Smooth muscle cell (in vitro differentiated cells): ENCODE measurements around the gene SLC15A2. TPM values are rescaled to one million over a fixed set of nuclear protein-coding genes. Genes with fewer than 3 reads are reported as not detected.

Experiments used
- DNase-seq: peaks from one replicate; lab custom pipeline; 2025; ENCODE audit not compliant: unreplicated experiment; lab: John Stamatoyannopoulos, UW
- H2AFZ ChIP-seq: fragments of 200-600 bp; sonication (generic); 2 replicates; pipeline ENCODE4 v1.6.0; 2016; ENCODE audit warnings: antibody characterized with exemption, low read depth, mild to moderate bottlenecking
- H3F3A ChIP-seq: fragments of 200-600 bp; sonication (generic); 2 replicates; pipeline ENCODE4 v1.6.0; 2017; ENCODE audit warnings: antibody characterized with exemption, low read depth
- H3K27ac ChIP-seq: fragments of 200-600 bp; sonication (generic); 2 replicates; pipeline ENCODE4 v1.5.1; 2016; ENCODE audit warnings: low read depth, mild to moderate bottlenecking
- H3K27me3 ChIP-seq: fragments of 200-600 bp; sonication (generic); 2 replicates; pipeline ENCODE4 v1.6.1; 2016; ENCODE audit warnings: low read depth, mild to moderate bottlenecking
- H3K36me3 ChIP-seq: fragments of 200-600 bp; sonication (generic); 2 replicates; pipeline ENCODE4 v1.5.1; 2016; ENCODE audit warnings: low read depth
- H3K4me1 ChIP-seq: fragments of 200-600 bp; sonication (generic); 2 replicates; pipeline ENCODE4 v1.5.1; 2016; ENCODE audit warnings: low read depth
- H3K4me2 ChIP-seq: fragments of 200-600 bp; sonication (generic); 2 replicates; pipeline ENCODE4 v1.6.0; 2016; ENCODE audit warnings: mild to moderate bottlenecking
- H3K4me3 ChIP-seq: fragments of 200-600 bp; sonication (generic); 2 replicates; pipeline ENCODE4 v1.5.1; 2016; ENCODE audit warnings: mild to moderate bottlenecking
- H3K79me2 ChIP-seq: fragments of 200-600 bp; sonication (generic); 2 replicates; pipeline ENCODE4 v1.6.0; 2016; ENCODE audit warnings: low read depth, mild to moderate bottlenecking
- H3K9ac ChIP-seq: fragments of 200-600 bp; sonication (generic); 2 replicates; pipeline ENCODE4 v1.6.0; 2016; ENCODE audit warnings: low read depth
- H3K9me3 ChIP-seq: fragments of 200-600 bp; sonication (generic); replicated peaks from 2 replicates; pipeline ENCODE4 v1.5.1; 2016; ENCODE audit warnings: low read depth
- H4K20me1 ChIP-seq: fragments of 200-600 bp; sonication (generic); 2 replicates; pipeline ENCODE4 v1.6.0; 2016; ENCODE audit warnings: low read depth
- CTCF ChIP-seq: fragments of 200-600 bp; sonication (generic); IDR thresholded peaks from 2 replicates; pipeline ENCODE4 v1.5.1; 2017; ENCODE audit warnings: borderline replicate concordance, mild to moderate bottlenecking, antibody characterized with exemption; ENCODE audit not compliant: insufficient read depth, poor library complexity, severe bottlenecking
- WGBS: methylation state at CpG from one replicate; pipeline ENCODE4 v1.1.7; 2016; ENCODE audit warnings: low lambda C conversion rate; 5-methylcytosine and 5-hydroxymethylcytosine counted together
- polyA plus RNA-seq: library from polyadenylated mRNA; unstranded; fragments of >200 nt; fragmentation: Nextera tagmentation; extraction: Ambion mirVana; gene quantifications from 2 replicates; pipeline ENCODE4 v1.2.1, GENCODE V29; 2016
- total RNA-seq: library from RNA; depleted of rRNA; stranded (reverse); fragments of >200 nt; gene quantifications from 2 replicates; pipeline ENCODE4 v1.2.3, GENCODE V29; 2014

SLC15A2 gene
- total and polyA plus RNA-seq, 2 experiments from 2014 or later = 0.07 to 0.36 TPM

GRCh38 chr3:121895121-121895520, 920 bp downstream of the SLC15A2 start:
- Histone ChIP-seq H3K27ac (no peak overlapping the region), H3K4me1 (peaks cover 14% of the 10 kb centered on the region), H3K9ac (no peak overlapping the region), H3F3A (no peaks in the 10 kb centered on the region), H3K4me3 (no peak overlapping the region), H3K4me2 (no peak overlapping the region), H2AFZ (no peak overlapping the region), H3K27me3 (no peaks in the 10 kb centered on the region), H3K79me2 (no peaks in the 10 kb centered on the region), H3K9me3 (no peaks in the 10 kb centered on the region), H4K20me1 (no peaks in the 10 kb centered on the region), H3K36me3 (no peaks in the 10 kb centered on the region)
- WGBS = 0% methylated on average over 1 of the region's 1 CpG
- no peak for TF ChIP-seq CTCF
- DNase-seq = no peak

GRCh38 chr3:121895736-121896135, 1.5 kb downstream of the SLC15A2 start:
- H3K4me1 ChIP-seq = peaks cover 14% of the 10 kb centered on the region
- H4K20me1 ChIP-seq = no peaks in the 10 kb centered on the region
- no peaks in the 10 kb centered on the region for H3K79me2 ChIP-seq
- H3K36me3 ChIP-seq = no peaks in the 10 kb centered on the region
- H3K4me3 ChIP-seq = no peak overlapping the region
- H3K9ac ChIP-seq = no peak overlapping the region
- no peaks in the 10 kb centered on the region for H3K9me3 ChIP-seq
- TF ChIP-seq CTCF = no peak
- no peaks in the 10 kb centered on the region for H3K27me3 ChIP-seq
- no peaks in the 10 kb centered on the region for H3F3A ChIP-seq
- no peak overlapping the region for H2AFZ ChIP-seq
- no peak overlapping the region for H3K4me2 ChIP-seq
- no peak overlapping the region for H3K27ac ChIP-seq
- no peak for DNase-seq

GRCh38 chr3:121896823-121897222, 2.6 kb downstream of the SLC15A2 start:
- Histone ChIP-seq H3K27me3 (no peaks in the 10 kb centered on the region), H3K9me3 (no peaks in the 10 kb centered on the region), H4K20me1 (no peaks in the 10 kb centered on the region), H2AFZ (no peak overlapping the region), H3K36me3 (no peaks in the 10 kb centered on the region), H3K79me2 (no peaks in the 10 kb centered on the region), H3K27ac (peak overlapping the region; percentile 13), H3F3A (no peaks in the 10 kb centered on the region), H3K9ac (no peak overlapping the region), H3K4me3 (no peak overlapping the region), H3K4me1 (peaks cover 14% of the 10 kb centered on the region), H3K4me2 (no peak overlapping the region)
- no peak for TF ChIP-seq CTCF
- DNase-seq = no peak

GRCh38 chr3:121897296-121897695, 3.1 kb downstream of the SLC15A2 start:
- 82% methylated on average over 3 of the region's 3 CpGs for WGBS
- H3K36me3 ChIP-seq = no peaks in the 10 kb centered on the region
- no peaks in the 10 kb centered on the region for H3K79me2 ChIP-seq
- H3K9ac ChIP-seq = no peak overlapping the region
- no peak overlapping the region for H3K4me2 ChIP-seq
- TF ChIP-seq CTCF = no peak
- no peaks in the 10 kb centered on the region for H3F3A ChIP-seq
- peaks cover 14% of the 10 kb centered on the region for H3K4me1 ChIP-seq
- no peak overlapping the region for H2AFZ ChIP-seq
- no peak overlapping the region for H3K4me3 ChIP-seq
- H4K20me1 ChIP-seq = no peaks in the 10 kb centered on the region
- DNase-seq = no peak
- no peaks in the 10 kb centered on the region for H3K27me3 ChIP-seq
- peak overlapping the region; percentile 13 for H3K27ac ChIP-seq
- H3K9me3 ChIP-seq = no peaks in the 10 kb centered on the region
